ENCODE measurements around the gene CADM1. TPM values are rescaled to one million over a fixed set of nuclear protein-coding genes. Genes with fewer than 3 reads are reported as not detected.
A peak's percentile ranks its signal among the peaks of the same experiment; 100 is the strongest.

The CADM1 gene
- total and polyA plus RNA-seq, 4 donors, result 13.0 to 40.6 (median 28.9) TPM

DNA sequence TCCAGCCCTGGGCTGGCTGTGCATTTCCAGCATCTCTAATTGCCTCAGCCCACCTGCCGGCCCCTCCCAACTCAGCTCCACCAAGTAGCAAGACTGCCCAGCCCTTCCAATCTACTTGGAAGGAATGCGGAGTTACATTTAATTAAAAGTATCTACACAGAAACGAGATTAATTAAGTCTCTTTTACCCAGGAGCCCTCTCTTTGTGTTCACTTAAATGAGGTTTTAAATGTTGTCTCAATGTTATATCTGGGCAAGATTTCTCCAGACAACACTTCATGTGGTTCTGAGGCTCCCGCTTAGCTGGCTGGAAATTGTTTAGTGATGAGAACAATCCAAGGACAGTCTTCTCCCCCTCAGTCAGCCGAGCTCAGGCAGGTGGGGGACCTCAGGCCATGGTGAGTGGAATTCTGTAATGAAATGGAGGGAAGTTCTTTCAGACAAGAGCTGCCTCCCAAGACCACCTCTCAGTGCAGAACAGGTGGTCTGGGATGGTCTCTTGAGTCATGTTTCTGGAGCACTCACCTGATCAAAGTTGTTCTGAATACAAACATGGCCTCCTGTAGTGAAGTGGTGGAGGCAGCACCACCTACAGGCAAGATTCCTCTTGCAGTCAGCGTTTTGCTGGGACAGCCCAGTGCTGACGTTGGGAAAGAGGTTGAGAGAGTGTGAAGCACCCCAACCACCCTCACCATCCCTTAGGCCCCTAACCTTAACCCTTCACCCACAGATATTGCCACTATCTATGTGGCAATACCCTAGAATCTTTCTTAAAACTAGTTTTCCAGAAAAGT is 371.6 kb downstream of the CADM1 start:
- Histone ChIP-seq H3K27ac (ENCODE audit: low read depth in 1 of 2, low read length in 2 of 2) (no peak overlapping the region), H3K4me1 (ENCODE audit: control insufficient read depth in 4 of 4, insufficient read depth in 4 of 4, low read length in 3 of 4) (no peaks in the 10 kb centered on the region), H3K9me3 (ENCODE audit: control insufficient read depth in 4 of 4, low read length in 3 of 4) (no peaks in the 10 kb centered on the region), H3K27me3 (ENCODE audit: control insufficient read depth in 4 of 4, insufficient read depth in 4 of 4, low read length in 3 of 4) (peaks cover 0 to 5% (median 0%) of the 10 kb centered on the region in 4 donors), H3K9ac (ENCODE audit: low read depth in 1 of 2, low read length in 2 of 2) (no peak overlapping the region), H3K36me3 (ENCODE audit: control insufficient read depth in 4 of 4, insufficient read depth in 3 of 4, low read depth in 1 of 4, low read length in 3 of 4) (no peaks in the 10 kb centered on the region), H3K4me3 (ENCODE audit: low read depth in 1 of 3, low read length in 3 of 3) (no peak overlapping the region)
- TF ChIP-seq, protein P1, sequence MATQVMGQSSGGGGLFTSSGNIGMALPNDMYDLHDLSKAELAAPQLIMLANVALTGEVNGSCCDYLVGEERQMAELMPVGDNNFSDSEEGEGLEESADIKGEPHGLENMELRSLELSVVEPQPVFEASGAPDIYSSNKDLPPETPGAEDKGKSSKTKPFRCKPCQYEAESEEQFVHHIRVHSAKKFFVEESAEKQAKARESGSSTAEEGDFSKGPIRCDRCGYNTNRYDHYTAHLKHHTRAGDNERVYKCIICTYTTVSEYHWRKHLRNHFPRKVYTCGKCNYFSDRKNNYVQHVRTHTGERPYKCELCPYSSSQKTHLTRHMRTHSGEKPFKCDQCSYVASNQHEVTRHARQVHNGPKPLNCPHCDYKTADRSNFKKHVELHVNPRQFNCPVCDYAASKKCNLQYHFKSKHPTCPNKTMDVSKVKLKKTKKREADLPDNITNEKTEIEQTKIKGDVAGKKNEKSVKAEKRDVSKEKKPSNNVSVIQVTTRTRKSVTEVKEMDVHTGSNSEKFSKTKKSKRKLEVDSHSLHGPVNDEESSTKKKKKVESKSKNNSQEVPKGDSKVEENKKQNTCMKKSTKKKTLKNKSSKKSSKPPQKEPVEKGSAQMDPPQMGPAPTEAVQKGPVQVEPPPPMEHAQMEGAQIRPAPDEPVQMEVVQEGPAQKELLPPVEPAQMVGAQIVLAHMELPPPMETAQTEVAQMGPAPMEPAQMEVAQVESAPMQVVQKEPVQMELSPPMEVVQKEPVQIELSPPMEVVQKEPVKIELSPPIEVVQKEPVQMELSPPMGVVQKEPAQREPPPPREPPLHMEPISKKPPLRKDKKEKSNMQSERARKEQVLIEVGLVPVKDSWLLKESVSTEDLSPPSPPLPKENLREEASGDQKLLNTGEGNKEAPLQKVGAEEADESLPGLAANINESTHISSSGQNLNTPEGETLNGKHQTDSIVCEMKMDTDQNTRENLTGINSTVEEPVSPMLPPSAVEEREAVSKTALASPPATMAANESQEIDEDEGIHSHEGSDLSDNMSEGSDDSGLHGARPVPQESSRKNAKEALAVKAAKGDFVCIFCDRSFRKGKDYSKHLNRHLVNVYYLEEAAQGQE (IDR thresholded peaks at IDR 0.05), result no peak
- TF ChIP-seq, protein P2, sequence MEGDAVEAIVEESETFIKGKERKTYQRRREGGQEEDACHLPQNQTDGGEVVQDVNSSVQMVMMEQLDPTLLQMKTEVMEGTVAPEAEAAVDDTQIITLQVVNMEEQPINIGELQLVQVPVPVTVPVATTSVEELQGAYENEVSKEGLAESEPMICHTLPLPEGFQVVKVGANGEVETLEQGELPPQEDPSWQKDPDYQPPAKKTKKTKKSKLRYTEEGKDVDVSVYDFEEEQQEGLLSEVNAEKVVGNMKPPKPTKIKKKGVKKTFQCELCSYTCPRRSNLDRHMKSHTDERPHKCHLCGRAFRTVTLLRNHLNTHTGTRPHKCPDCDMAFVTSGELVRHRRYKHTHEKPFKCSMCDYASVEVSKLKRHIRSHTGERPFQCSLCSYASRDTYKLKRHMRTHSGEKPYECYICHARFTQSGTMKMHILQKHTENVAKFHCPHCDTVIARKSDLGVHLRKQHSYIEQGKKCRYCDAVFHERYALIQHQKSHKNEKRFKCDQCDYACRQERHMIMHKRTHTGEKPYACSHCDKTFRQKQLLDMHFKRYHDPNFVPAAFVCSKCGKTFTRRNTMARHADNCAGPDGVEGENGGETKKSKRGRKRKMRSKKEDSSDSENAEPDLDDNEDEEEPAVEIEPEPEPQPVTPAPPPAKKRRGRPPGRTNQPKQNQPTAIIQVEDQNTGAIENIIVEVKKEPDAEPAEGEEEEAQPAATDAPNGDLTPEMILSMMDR (IDR thresholded peaks at IDR 0.05; ENCODE audit: low read depth, low read length, missing input control), result peak; percentile 14
- WGBS, result 55% methylated on average over 7 of the region's 7 CpGs
- DNase-seq (ENCODE audit: low spot score), result no peak

DNA sequence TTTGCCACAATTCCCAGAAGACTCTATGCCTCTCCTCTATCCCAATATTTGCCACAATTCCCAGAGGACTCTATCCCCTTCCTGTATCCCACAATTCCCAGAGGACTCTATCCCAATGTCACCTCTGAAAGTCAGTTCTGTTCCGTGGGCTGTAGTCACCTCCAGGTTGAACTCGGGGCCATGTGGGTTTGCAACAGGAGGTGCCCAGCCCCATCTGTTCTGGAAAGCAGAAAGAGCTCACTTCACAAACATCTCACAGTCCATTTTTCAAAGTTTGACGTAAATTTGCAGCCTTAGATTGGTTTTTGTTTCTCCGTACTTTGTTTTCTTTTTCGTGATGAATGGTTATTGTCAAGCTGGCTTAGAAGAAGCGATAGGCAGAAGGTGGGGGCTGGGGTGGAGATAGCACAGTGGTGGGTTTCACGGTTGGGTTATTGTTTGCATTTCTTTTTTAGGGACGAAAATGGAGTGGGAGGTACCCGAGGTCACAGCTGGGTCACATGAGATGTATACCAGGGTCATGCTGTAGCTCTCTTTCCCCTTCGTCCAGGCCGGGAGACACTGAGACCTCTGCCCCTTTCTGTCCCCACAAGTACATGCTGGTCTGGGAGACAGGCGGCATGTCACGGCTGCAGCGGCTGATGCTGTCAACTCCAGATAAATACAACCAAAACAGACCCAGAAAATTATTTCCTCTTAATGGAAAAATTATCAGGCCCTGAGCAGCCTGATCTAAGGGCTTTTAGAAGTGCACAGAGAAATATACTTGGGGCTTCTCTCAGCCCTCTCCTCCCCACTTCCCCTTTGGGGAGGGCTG is 374.5 kb downstream of the CADM1 start:
- H3K9me3 ChIP-seq (ENCODE audit: control insufficient read depth in 4 of 4, low read length in 3 of 4), result no peaks in the 10 kb centered on the region
- H3K27me3 ChIP-seq (ENCODE audit: control insufficient read depth in 4 of 4, insufficient read depth in 4 of 4, low read length in 3 of 4), result peaks cover 0 to 5% (median 0%) of the 10 kb centered on the region in 4 donors
- no peak for DNase-seq (ENCODE audit: low spot score)
- no peak overlapping the region for H3K27ac ChIP-seq (ENCODE audit: low read depth in 1 of 2, low read length in 2 of 2)
- 56% methylated on average over 14 of the region's 14 CpGs for WGBS
- H3K4me3 ChIP-seq (ENCODE audit: low read depth in 1 of 3, low read length in 3 of 3), result no peak overlapping the region
- no peaks in the 10 kb centered on the region for H3K4me1 ChIP-seq (ENCODE audit: control insufficient read depth in 4 of 4, insufficient read depth in 4 of 4, low read length in 3 of 4)
- H3K9ac ChIP-seq (ENCODE audit: low read depth in 1 of 2, low read length in 2 of 2), result no peak overlapping the region
- no peaks in the 10 kb centered on the region for H3K36me3 ChIP-seq (ENCODE audit: control insufficient read depth in 4 of 4, insufficient read depth in 3 of 4, low read depth in 1 of 4, low read length in 3 of 4)
- TF ChIP-seq YY1 (IDR thresholded peaks at IDR 0.05), result no peak
- TF ChIP-seq, protein P3, sequence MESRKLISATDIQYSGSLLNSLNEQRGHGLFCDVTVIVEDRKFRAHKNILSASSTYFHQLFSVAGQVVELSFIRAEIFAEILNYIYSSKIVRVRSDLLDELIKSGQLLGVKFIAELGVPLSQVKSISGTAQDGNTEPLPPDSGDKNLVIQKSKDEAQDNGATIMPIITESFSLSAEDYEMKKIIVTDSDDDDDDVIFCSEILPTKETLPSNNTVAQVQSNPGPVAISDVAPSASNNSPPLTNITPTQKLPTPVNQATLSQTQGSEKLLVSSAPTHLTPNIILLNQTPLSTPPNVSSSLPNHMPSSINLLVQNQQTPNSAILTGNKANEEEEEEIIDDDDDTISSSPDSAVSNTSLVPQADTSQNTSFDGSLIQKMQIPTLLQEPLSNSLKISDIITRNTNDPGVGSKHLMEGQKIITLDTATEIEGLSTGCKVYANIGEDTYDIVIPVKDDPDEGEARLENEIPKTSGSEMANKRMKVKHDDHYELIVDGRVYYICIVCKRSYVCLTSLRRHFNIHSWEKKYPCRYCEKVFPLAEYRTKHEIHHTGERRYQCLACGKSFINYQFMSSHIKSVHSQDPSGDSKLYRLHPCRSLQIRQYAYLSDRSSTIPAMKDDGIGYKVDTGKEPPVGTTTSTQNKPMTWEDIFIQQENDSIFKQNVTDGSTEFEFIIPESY (IDR thresholded peaks at IDR 0.05), result no peak
- TF ChIP-seq FOXA1 (IDR thresholded peaks at IDR 0.05), result no peak
- no peak for TF ChIP-seq SP1 (IDR thresholded peaks at IDR 0.05)
- no peak for TF ChIP-seq NR2F2 (IDR thresholded peaks at IDR 0.05)
- TF ChIP-seq GABPA (IDR thresholded peaks at IDR 0.05 in 1 of 2, conservative IDR thresholded peaks at IDR 0.05 in 1 of 2), result no peak
- no peak for TF ChIP-seq HNF4A (conservative IDR thresholded peaks at IDR 0.05)
- TF ChIP-seq, protein P4, sequence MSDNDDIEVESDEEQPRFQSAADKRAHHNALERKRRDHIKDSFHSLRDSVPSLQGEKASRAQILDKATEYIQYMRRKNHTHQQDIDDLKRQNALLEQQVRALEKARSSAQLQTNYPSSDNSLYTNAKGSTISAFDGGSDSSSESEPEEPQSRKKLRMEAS (IDR thresholded peaks at IDR 0.05), result no peak
- no peak for TF ChIP-seq RXRA (IDR thresholded peaks at IDR 0.05)
- no peak for TF ChIP-seq JUND (IDR thresholded peaks at IDR 0.05)
- no peak for TF ChIP-seq RAD21 (IDR thresholded peaks at IDR 0.05)
- TF ChIP-seq, protein P5, sequence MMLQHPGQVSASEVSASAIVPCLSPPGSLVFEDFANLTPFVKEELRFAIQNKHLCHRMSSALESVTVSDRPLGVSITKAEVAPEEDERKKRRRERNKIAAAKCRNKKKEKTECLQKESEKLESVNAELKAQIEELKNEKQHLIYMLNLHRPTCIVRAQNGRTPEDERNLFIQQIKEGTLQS (IDR thresholded peaks at IDR 0.05), result no peak
- no peak for TF ChIP-seq FOXA2 (IDR thresholded peaks at IDR 0.05)
- TF ChIP-seq, protein P2 (IDR thresholded peaks at IDR 0.05; ENCODE audit: low read depth, low read length, missing input control), result no peak
- no peak for TF ChIP-seq HNF4G (IDR thresholded peaks at IDR 0.05)
- TF ChIP-seq TAF1 (conservative IDR thresholded peaks at IDR 0.05), result no peak

Data from liver (tissue), 9 donors.